ENCODE data around the gene SPTB.

SPTB gene

DNA sequence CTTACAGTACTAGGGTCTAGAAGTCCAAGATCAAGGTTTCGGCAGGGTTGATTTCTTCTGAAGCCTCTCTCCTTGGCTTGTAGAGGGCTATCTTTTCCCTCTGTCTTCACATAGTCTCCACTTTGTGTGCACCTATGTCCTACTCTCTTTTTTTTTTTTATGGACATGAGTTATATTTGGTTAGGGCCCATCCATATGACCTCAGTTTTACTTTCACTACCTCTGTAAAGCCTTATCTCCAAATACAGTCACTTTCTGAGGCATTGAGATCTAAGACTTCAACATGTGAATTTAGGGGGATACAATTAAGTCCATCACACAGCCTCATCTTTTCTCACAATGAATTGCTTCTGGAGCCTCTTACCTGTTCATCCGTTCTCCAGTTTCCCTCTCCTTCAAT, 5.9 kb upstream of the SPTB start:
- DNase-seq (ENCODE audit: low read depth in 2 of 2) = no peak

DNA sequence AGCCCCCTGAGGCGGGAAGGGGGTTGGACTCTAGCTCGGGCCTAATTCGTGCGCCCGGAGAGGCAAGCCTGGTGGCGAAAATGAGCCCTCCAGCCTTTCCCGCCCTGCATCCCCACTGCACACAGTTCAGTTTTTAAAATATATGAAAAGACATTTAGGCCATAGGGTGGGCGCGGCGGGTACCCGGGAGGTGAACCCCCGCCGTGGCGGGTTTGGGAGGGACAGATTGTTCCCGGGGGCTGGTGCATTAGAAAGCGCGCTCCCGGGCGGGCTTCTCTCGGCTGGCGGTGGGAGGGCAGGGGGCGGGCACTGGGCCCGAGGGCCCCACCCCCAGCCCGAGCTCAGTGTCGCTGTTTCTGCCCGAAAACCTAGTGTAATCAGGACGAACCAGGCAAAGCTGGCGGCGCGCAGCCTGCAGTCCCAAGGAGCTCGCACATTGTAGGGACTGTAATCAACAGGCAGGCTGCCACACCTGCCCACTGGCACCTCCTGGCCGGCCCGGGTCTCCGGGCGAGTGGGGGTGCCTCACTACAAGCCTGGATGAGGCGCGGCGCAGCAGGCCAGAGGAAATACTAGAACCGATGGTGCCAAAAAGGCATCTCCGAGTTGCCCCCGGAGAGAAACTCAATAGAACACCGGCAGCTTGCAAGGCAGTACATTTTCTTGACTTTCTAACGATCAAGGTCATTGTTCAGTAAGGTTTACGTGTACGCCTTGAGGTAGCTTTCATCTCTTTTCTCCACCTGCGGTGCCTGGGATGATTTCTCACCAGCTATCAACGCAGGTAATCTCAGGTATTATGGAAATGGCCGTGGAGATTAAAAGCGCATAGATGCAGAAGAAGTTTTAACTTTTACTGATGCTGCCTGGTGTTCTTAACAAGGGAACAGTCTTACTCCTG, 764 bp upstream of the SPTB start:
- no peak for DNase-seq (ENCODE audit: low read depth in 2 of 2)

GRCh38 chr14:64878837-64879634, 671 bp downstream of the SPTB start:
- no peak for DNase-seq (ENCODE audit: low read depth in 2 of 2)

GRCh38 chr14:64877846-64878245, 1.9 kb downstream of the SPTB start:
- no peak for DNase-seq (ENCODE audit: low read depth in 2 of 2)

DNA sequence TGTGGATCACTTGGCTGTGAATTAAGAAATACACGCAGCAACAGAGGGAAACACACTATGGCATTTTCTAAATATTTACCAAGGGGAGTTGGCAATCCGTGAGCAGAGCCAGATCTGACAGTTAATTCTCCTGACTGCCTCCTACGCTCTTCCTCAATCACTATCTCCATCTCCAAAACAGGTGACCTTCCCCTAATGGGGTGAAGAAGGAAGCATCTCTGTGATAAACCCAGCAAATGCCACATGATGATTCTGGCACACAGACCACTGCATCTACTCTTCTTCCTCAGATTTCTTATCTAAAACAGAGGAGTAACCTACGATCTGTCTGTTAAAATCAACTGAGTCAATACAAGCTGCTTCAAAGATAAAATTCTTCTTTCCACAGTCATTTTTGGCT, 4.4 kb downstream of the SPTB start:
- no peak for DNase-seq (ENCODE audit: low read depth in 2 of 2)

DNA sequence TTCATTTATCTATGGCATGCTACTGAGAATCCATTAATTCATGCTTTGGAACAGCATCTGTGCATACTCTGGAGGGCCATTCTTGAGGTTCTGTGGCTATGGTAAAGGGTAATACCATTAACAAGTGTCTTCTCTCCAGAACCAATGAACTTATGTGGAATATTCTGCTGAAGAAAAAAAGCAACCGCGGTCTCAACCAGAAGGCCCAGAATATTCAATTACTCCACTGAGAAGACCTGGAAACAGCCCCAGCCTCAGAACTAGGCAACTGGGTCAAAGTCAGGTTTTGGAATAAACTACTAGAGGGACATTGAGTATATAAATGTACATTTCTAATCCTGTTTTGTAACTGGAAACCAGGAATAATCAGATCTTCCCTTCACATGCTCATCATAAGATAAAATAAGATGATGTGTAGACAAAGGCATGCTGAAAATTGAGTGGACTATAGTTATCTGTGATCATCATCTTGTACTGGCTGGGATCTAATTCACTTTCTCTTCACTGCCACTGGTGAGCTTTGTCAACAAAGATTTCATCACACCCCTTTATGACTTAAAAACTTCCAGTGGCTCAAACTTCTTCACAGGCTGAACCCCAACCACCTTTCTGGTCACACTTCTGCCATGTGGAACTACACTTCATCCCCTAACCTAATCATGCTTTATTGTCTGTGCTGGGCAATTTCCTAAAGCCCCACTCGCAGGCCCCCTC, 6.0 kb downstream of the SPTB start:
- no peak for DNase-seq (ENCODE audit: low read depth in 2 of 2)

- DNase-seq (ENCODE audit: low read depth in 2 of 2) = no peak
Observed at GRCh38 chr14:64871344-64871743, 8.4 kb downstream of the SPTB start.

DNA sequence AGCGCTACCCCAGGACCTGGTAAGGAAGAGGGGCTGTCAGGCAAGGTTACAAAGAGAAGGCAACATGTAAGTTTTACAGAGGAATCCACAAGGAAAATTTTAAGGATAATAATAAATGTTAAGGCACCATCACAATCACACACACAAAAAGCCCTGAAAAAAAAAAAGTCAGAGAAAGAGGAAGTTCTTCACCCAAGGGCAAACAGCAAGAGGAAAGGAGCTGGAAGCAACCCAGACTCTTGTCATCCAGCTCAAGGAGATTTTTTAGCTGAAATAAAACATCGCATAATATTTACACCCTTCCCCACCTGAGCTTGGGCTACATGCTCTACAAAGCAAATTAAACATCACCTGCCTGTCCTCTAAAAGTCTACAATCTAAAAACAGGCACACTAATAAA, 9.5 kb downstream of the SPTB start:
- no peak for DNase-seq (ENCODE audit: low read depth in 2 of 2)

DNA sequence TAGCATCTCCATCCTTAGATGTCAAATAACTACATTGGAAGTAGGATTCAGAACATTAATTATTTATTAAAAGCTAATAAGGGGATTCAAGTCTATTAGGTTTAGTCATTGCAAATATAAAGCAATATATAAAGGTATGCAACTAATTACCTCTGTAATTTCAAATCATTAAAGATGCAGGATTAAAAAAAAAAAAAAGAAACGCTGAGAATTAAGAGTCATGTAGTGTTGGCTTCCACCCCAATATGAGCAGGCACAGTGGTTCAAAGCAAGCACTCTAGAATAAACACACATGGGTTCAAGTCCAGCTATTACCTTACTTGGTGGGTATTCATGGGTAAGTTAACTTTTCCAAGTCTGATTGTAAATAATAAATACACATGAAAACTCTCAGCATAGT, 10.9 kb downstream of the SPTB start:
- no peak for DNase-seq (ENCODE audit: low read depth in 2 of 2)

DNA sequence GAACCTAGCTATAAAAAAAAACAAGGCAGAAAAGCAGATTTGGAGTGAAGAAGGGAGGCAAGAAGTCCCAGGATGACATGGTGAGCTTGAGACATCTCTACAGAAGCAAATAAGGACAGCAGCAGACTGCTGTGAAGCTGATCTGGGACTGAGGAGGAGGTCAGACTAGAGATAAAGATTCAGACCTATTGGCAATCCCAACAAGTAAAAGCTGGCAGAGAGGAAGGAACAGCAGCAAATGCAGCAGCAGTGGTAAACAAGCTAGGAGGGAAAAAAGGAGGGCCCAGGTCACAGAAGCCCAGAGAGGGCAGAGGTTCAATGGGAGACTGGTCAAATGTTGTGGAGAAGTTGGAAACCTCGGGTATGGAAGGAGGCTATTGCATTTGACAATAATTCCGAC, 11.3 kb downstream of the SPTB start:
- DNase-seq (ENCODE audit: low read depth in 2 of 2) = no peak

GRCh38 chr14:64867182-64867581, 12.5 kb downstream of the SPTB start:
- DNase-seq (ENCODE audit: low read depth in 2 of 2) = no peak

- DNase-seq (ENCODE audit: low read depth in 2 of 2) = no peak
Observed at GRCh38 chr14:64865992-64866391, 13.7 kb downstream of the SPTB start.

DNA sequence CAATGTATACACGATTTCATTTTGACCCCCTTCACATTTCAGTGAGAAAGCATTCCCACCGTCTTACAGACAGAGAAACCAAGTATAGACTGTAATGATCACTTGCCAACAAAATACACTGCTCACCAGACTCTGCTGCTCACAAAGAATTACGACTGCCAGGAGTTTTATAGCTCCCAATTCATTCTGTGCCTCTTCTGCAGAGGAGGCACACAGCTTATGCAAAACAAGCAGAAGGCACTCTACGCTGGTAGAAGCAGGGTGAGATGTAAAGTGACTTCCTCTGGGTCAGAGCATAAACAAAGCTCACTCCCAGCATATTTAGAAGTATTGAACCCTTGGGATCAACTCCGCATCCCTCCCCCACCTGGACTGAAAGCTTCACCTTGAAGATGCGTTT, 14.6 kb downstream of the SPTB start:
- DNase-seq (ENCODE audit: low read depth in 2 of 2) = no peak

DNA sequence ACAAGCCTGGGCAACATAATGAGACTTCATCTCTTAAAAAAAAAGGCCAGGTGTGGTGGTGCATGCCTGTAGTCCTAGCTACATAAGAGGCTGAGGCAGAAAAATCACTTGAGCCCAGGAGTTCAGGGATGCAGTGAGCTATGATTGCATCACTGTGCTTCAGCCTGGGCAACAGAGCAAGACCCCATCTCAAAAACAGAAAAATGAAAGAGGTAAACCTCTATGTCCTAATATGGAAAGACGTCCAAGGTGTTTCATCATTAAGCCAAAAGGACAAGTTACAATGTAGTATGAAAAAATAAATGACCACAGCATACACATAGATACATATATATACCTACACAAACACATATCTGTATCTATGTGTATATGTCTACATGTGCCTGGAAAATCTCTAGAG, 15.4 kb downstream of the SPTB start:
- DNase-seq (ENCODE audit: low read depth in 2 of 2) = no peak

- no peak for DNase-seq (ENCODE audit: low read depth in 2 of 2)
Observed at GRCh38 chr14:64861916-64862315, 17.8 kb downstream of the SPTB start.

DNA sequence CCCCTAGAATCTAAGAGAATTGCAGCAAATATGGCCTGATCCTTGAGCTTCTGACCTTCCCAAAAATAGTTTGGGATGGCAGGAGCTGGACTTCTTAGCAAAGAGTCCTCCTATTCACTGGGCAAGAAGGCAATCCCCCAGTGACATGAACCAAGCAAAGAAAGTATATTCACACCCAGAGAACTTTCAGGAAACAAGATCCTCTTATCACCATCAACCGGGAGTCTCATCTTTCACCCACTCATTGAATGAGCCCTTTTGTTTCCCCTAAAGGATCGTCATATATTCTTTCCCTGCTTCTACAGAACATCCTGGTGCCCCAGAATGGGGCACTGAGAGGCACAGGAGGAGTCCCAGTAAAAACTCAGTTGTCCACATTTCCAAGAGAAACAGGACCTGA, 19.7 kb downstream of the SPTB start:
- no peak for DNase-seq (ENCODE audit: low read depth in 2 of 2)

DNA sequence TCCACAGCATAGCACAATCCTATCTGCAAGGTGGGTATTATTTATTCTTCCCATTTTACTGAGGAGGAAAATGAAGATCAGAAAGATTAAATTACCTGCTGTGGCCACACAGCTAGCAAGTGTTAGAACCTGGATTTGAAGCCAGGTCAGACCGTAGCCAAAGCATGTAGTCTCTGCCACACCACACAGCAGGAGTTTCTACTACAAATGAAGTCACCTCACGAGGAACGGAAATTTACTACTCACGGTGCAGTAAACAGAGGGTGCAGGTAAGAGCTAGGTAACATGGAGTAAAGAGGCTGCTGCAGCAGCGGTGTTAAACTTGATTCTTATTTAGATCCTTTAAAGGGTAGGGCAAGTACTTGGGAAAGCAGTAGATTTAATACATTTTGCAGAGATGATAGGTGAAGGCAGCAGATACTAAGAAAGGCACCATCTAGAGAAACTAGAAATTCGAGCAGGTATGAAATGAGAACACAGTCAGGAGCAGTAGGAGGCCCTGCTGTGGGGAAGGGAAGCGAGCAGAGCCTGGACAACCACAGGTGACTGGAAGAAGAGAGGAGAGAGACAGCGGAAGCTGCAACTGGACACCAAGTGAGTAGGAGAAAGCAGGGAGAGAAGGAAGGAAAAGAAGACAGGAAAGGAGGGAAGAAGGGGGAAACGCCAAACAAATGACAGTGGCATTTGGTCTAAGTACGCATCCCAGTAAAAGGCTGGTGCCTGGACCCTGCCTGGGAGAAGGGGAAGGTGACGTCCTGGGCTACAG, 21.5 kb downstream of the SPTB start:
- no peak for DNase-seq (ENCODE audit: low read depth in 2 of 2)

- DNase-seq (ENCODE audit: low read depth in 2 of 2) = no peak
Observed at GRCh38 chr14:64856529-64857445, 22.9 kb downstream of the SPTB start.

DNA sequence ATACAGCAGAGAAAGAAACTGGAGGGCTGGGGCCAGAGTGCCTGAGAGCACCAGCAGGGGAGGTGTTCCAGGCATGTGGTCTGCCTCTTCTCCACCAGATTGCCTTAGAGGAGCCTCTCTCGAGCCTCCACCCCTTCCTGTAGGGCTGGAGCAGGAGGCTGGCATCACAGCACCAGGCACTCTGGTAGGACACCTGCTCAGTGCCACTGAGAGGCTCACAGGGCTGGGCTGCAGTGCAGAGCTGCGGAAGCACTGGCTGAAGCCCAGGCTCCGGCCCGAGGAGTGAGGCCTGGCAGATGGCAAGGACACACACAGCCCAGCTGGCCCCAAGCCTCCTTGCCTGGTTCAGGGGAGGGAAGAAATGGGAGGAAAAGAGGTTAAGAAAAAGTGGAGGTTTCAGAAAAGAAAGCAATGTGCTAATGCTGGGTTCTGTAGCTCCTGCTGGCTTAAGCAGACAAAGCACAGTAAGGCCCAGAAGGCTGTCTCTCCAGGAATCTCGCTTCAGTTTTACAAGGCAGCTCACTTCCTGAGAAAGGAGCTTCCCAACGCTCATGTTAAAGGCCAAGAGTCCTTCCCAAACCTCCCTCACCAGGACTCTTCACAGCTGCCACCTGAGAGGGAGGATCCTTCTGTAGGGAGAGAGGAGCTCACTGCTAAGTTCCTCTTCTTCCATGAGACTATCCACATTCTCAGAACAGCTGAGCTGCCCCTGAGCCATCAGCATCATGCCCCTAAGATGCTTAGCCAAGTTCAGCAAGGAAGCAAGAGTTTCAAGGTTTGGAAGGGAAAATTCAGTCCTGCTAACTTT, 23.8 kb downstream of the SPTB start:
- DNase-seq (ENCODE audit: low read depth in 2 of 2) = no peak

Measured in fibroblast of skin of left biceps (primary cell).